NCI-H2227 (cell line): ENCODE measurements around the gene SKI.

Experiments used
- DNase-seq: peaks from one replicate; lab custom pipeline; 2025; ENCODE audit not compliant: unreplicated experiment; lab: John Stamatoyannopoulos, UW

The SKI gene

GRCh38 chr1:2274929-2275475 lies 46.9 kb downstream of the SKI start:
- no peak for DNase-seq

GRCh38 chr1:2275796-2276536 lies 47.8 kb downstream of the SKI start:
- DNase-seq, result no peak

- no peak for DNase-seq
Measured at GRCh38 chr1:2276803-2277580, 48.9 kb downstream of the SKI start.

- DNase-seq, result no peak
Measured at GRCh38 chr1:2277741-2278488, 49.8 kb downstream of the SKI start.

- no peak for DNase-seq
Measured at GRCh38 chr1:2278591-2279209, 50.6 kb downstream of the SKI start.

GRCh38 chr1:2279210-2279639 lies 51.1 kb downstream of the SKI start:
- DNase-seq, result no peak

- no peak for DNase-seq
Measured at GRCh38 chr1:2279817-2280216, 51.7 kb downstream of the SKI start.

- no peak for DNase-seq
Measured at GRCh38 chr1:2282556-2283270, 54.6 kb downstream of the SKI start.

- DNase-seq, result no peak
Measured at GRCh38 chr1:2283371-2283990, 55.4 kb downstream of the SKI start.

GRCh38 chr1:2283991-2284895 lies 56.1 kb downstream of the SKI start:
- no peak for DNase-seq

GRCh38 chr1:2284932-2285331 lies 56.8 kb downstream of the SKI start:
- DNase-seq, result no peak

GRCh38 chr1:2286923-2287322 lies 58.8 kb downstream of the SKI start:
- no peak for DNase-seq

- no peak for DNase-seq
Measured at GRCh38 chr1:2287649-2288048, 59.5 kb downstream of the SKI start.

GRCh38 chr1:2288311-2288710 lies 60.2 kb downstream of the SKI start:
- no peak for DNase-seq

GRCh38 chr1:2288816-2289536 lies 60.9 kb downstream of the SKI start:
- no peak for DNase-seq

- DNase-seq, result no peak
Measured at GRCh38 chr1:2289607-2290006, 61.5 kb downstream of the SKI start.

- no peak for DNase-seq
Measured at GRCh38 chr1:2290171-2290578, 62.1 kb downstream of the SKI start.
